Mesendoderm (in vitro differentiated cells): ENCODE measurements around the gene PIK3R6.

Source experiments
- DNase-seq: peaks from one replicate; pipeline ENCODE4 v3.0.0; 2013
- H2AK5ac ChIP-seq: 2 replicates; pipeline ENCODE4 v1.6.1; 2013; ENCODE audit warnings: low read length, inconsistent platforms
- H2BK120ac ChIP-seq: 2 replicates; pipeline ENCODE4 v1.6.1; 2013; ENCODE audit warnings: low read depth, mild to moderate bottlenecking, low read length, moderate library complexity, mixed read lengths
- H2BK15ac ChIP-seq: replicated peaks from 2 replicates; pipeline ENCODE4 v1.6.1; 2013; ENCODE audit warnings: low read depth, mild to moderate bottlenecking, moderate library complexity
- H2BK5ac ChIP-seq: 2 replicates; pipeline ENCODE4 v1.6.1; 2013; ENCODE audit warnings: low read length, inconsistent platforms
- H3K18ac ChIP-seq: 2 replicates; pipeline ENCODE4 v1.6.1; 2013; ENCODE audit warnings: mild to moderate bottlenecking, low read length, mixed read lengths
- H3K23ac ChIP-seq: one replicate; pipeline ENCODE4 v1.6.1; 2013; ENCODE audit warnings: low read length
- H3K27ac ChIP-seq: 2 replicates; pipeline ENCODE4 v1.5.1; 2013; ENCODE audit warnings: low read depth, mild to moderate bottlenecking, inconsistent platforms, low read length, moderate library complexity
- H3K27me3 ChIP-seq: 2 replicates; pipeline ENCODE4 v1.6.1; 2013; ENCODE audit warnings: low read length, control low read depth, mild to moderate bottlenecking, inconsistent platforms; ENCODE audit not compliant: insufficient read depth, poor library complexity
- H3K36me3 ChIP-seq: 2 replicates; pipeline ENCODE4 v1.6.1; 2013; ENCODE audit warnings: low read length, inconsistent platforms; ENCODE audit not compliant: control insufficient read depth, insufficient read depth
- H3K4ac ChIP-seq: one replicate; pipeline ENCODE4 v1.6.1; 2013; ENCODE audit warnings: low read depth, mild to moderate bottlenecking, low read length, moderate library complexity
- H3K4me1 ChIP-seq: 2 replicates; pipeline ENCODE4 v1.6.1; 2013; ENCODE audit warnings: low read depth, low read length, inconsistent platforms; ENCODE audit not compliant: control insufficient read depth
- H3K4me2 ChIP-seq: 2 replicates; pipeline ENCODE4 v1.6.1; 2013; ENCODE audit warnings: low read length
- H3K4me3 ChIP-seq: 2 replicates; pipeline ENCODE4 v1.5.1; 2013; ENCODE audit warnings: mild to moderate bottlenecking, low read length
- H3K56ac ChIP-seq: one replicate; pipeline ENCODE4 v1.6.1; 2013; ENCODE audit warnings: low read length
- H3K79me1 ChIP-seq: 2 replicates; pipeline ENCODE4 v1.6.1; 2013; ENCODE audit warnings: low read length, inconsistent platforms
- H3K79me2 ChIP-seq: 2 replicates; pipeline ENCODE4 v1.6.1; 2013; ENCODE audit warnings: mild to moderate bottlenecking, low read length; ENCODE audit not compliant: control insufficient read depth, insufficient read depth
- H3K9ac ChIP-seq: 2 replicates; pipeline ENCODE4 v1.6.1; 2013; ENCODE audit warnings: low read length, inconsistent platforms
- H4K5ac ChIP-seq: one replicate; pipeline ENCODE4 v1.6.1; 2013; ENCODE audit warnings: low read length
- H4K8ac ChIP-seq: one replicate; pipeline ENCODE4 v1.6.1; 2013; ENCODE audit warnings: low read depth, mild to moderate bottlenecking, control low read depth, low read length, moderate library complexity
- WGBS: extraction: QIAGEN DNeasy Blood & Tissue Kit; methylation state at CpG from one replicate; pipeline ENCODE4 v1.1.7; 2013; ENCODE audit warnings: low lambda C conversion rate, missing lambda C conversion rate; ENCODE audit not compliant: insufficient coverage; ENCODE audit errors: extremely low coverage; 5-methylcytosine and 5-hydroxymethylcytosine counted together

Gene PIK3R6

GRCh38 chr17:8822401-8823035 is 45.0 kb downstream of the PIK3R6 start:
- H3K23ac ChIP-seq: no peak overlapping the region
- H2BK15ac ChIP-seq: no peak overlapping the region
- no peak overlapping the region for H3K4me3 ChIP-seq
- no peak overlapping the region for H3K56ac ChIP-seq
- H3K79me1 ChIP-seq: no peaks in the 10 kb centered on the region
- no peak overlapping the region for H2AK5ac ChIP-seq
- H3K4ac ChIP-seq: no peak overlapping the region
- H3K4me2 ChIP-seq: no peak overlapping the region
- no CpG with 5 or more reads among the region's 5 CpGs for WGBS
- no peak overlapping the region for H2BK5ac ChIP-seq
- H3K27ac ChIP-seq: no peak overlapping the region
- no peak overlapping the region for H4K5ac ChIP-seq
- H3K79me2 ChIP-seq: no peaks in the 10 kb centered on the region
- no peaks in the 10 kb centered on the region for H3K27me3 ChIP-seq
- no peak overlapping the region for H2BK120ac ChIP-seq
- no peaks in the 10 kb centered on the region for H3K4me1 ChIP-seq
- no peak for DNase-seq
- no peak overlapping the region for H3K18ac ChIP-seq
- no peaks in the 10 kb centered on the region for H3K36me3 ChIP-seq
- H4K8ac ChIP-seq: no peak overlapping the region
- no peak overlapping the region for H3K9ac ChIP-seq

GRCh38 chr17:8821446-8822105 is 45.9 kb downstream of the PIK3R6 start:
- no peaks in the 10 kb centered on the region for H3K4me1 ChIP-seq
- no peak overlapping the region for H3K4me3 ChIP-seq
- no peak overlapping the region for H4K5ac ChIP-seq
- no peaks in the 10 kb centered on the region for H3K36me3 ChIP-seq
- no peak overlapping the region for H3K56ac ChIP-seq
- H2BK15ac ChIP-seq: no peak overlapping the region
- WGBS: no CpG with 5 or more reads among the region's 10 CpGs
- no peak overlapping the region for H3K4ac ChIP-seq
- H3K4me2 ChIP-seq: no peak overlapping the region
- no peak overlapping the region for H3K23ac ChIP-seq
- H3K27me3 ChIP-seq: no peaks in the 10 kb centered on the region
- H2BK5ac ChIP-seq: no peak overlapping the region
- H4K8ac ChIP-seq: no peak overlapping the region
- no peak for DNase-seq
- H2AK5ac ChIP-seq: no peak overlapping the region
- H2BK120ac ChIP-seq: no peak overlapping the region
- no peak overlapping the region for H3K27ac ChIP-seq
- no peaks in the 10 kb centered on the region for H3K79me2 ChIP-seq
- no peak overlapping the region for H3K18ac ChIP-seq
- no peaks in the 10 kb centered on the region for H3K79me1 ChIP-seq
- no peak overlapping the region for H3K9ac ChIP-seq

GRCh38 chr17:8820311-8821010 is 47.0 kb downstream of the PIK3R6 start:
- Histone ChIP-seq H3K4me2 (no peak overlapping the region), H3K23ac (no peak overlapping the region), H2BK5ac (no peak overlapping the region), H3K18ac (no peak overlapping the region), H3K4me3 (no peak overlapping the region), H2BK15ac (no peak overlapping the region), H3K79me1 (no peaks in the 10 kb centered on the region), H3K27me3 (no peaks in the 10 kb centered on the region), H3K79me2 (no peaks in the 10 kb centered on the region), H3K36me3 (no peaks in the 10 kb centered on the region), H4K8ac (no peak overlapping the region), H3K9ac (no peak overlapping the region), H3K4ac (no peak overlapping the region), H3K27ac (no peak overlapping the region), H2AK5ac (no peak overlapping the region), H3K56ac (no peak overlapping the region), H2BK120ac (no peak overlapping the region), H4K5ac (no peak overlapping the region), H3K4me1 (no peaks in the 10 kb centered on the region)
- no peak for DNase-seq
- WGBS: no CpG with 5 or more reads among the region's 8 CpGs

- Histone ChIP-seq H3K4me2 (no peak overlapping the region), H3K36me3 (no peaks in the 10 kb centered on the region), H3K4me1 (no peaks in the 10 kb centered on the region), H3K79me2 (no peaks in the 10 kb centered on the region), H3K27ac (no peak overlapping the region), H3K18ac (no peak overlapping the region), H2BK120ac (no peak overlapping the region), H4K5ac (no peak overlapping the region), H3K56ac (no peak overlapping the region), H3K23ac (no peak overlapping the region), H3K4ac (no peak overlapping the region), H4K8ac (no peak overlapping the region), H2BK5ac (no peak overlapping the region), H2AK5ac (no peak overlapping the region), H3K79me1 (no peaks in the 10 kb centered on the region), H2BK15ac (no peak overlapping the region), H3K9ac (no peak overlapping the region), H3K27me3 (no peaks in the 10 kb centered on the region), H3K4me3 (no peak overlapping the region)
- WGBS: no CpG with 5 or more reads among the region's 3 CpGs
- DNase-seq: no peak
These were observed 48.7 kb downstream of the PIK3R6 start for GRCh38 chr17:8818654-8819330.

GRCh38 chr17:8818047-8818446 is 49.4 kb downstream of the PIK3R6 start:
- Histone ChIP-seq H2BK120ac (no peak overlapping the region), H3K27ac (no peak overlapping the region), H3K4me2 (no peak overlapping the region), H3K4me1 (no peaks in the 10 kb centered on the region), H3K4me3 (no peak overlapping the region), H2BK5ac (no peak overlapping the region), H3K27me3 (no peaks in the 10 kb centered on the region), H3K23ac (no peak overlapping the region), H2AK5ac (no peak overlapping the region), H3K79me2 (no peaks in the 10 kb centered on the region), H3K56ac (no peak overlapping the region), H3K79me1 (no peaks in the 10 kb centered on the region), H4K8ac (no peak overlapping the region), H2BK15ac (no peak overlapping the region), H4K5ac (no peak overlapping the region), H3K36me3 (no peaks in the 10 kb centered on the region), H3K18ac (no peak overlapping the region), H3K4ac (no peak overlapping the region), H3K9ac (no peak overlapping the region)
- no CpG with 5 or more reads among the region's 8 CpGs for WGBS
- DNase-seq: no peak
